Measurements from ENCODE around the gene HAT1. TPM values are rescaled to one million over a fixed set of nuclear protein-coding genes. Genes with fewer than 3 reads are reported as not detected.
"Not testable (repeated sequence)": the region's sequence is repeated elsewhere in the genome, so short reads cannot be mapped to it uniquely, and the experiment has no call there.

Gene HAT1
- total and polyA plus RNA-seq, 7 experiments from 2014 or later = 22.1 to 74.1 (median 26.8) TPM

GRCh38 chr2:171968509-171968908, 46.2 kb downstream of the HAT1 start:
- POLR2A ChIA-PET = no interaction called here

GRCh38 chr2:171972329-171972982, 50.2 kb downstream of the HAT1 start:
- Mint-ChIP-seq H3K36me3 (peaks cover 9 to 57% (median 43%) of the 10 kb centered on the region in 5 donors), H3K4me3 (no peak overlapping the region), H3K9me3 (no peaks in the 10 kb centered on the region), H3K27me3 (no peaks in the 10 kb centered on the region), H3K27ac (peak overlapping the region in 2 of 9 donors; percentile 7 to 25), H3K4me1 (peaks cover 0 to 6% (median 5%) of the 10 kb centered on the region in 7 donors)
- ChIA-PET CTCF (no interaction called here), POLR2A (interaction anchor here (0.6 kb wide), 1 partner anchor 1993 kb away, joined by 4 read pairs; no protein-coding TSS in a partner anchor)
- DNase-seq (no peak), ATAC-seq (no peak)
- Histone ChIP-seq H3K4me3 (ENCODE audit: low read length) (no peak overlapping the region), H3K9me3 (ENCODE audit: control insufficient read depth in 2 of 3, low read length in 3 of 3) (no peaks in the 10 kb centered on the region), H3K4me1 (ENCODE audit: control insufficient read depth in 2 of 2, insufficient read depth in 2 of 2, low read length in 2 of 2) (no peaks in the 10 kb centered on the region), H3K27ac (ENCODE audit: low read depth, low read length) (no peak overlapping the region), H3K27me3 (ENCODE audit: control insufficient read depth in 2 of 2, insufficient read depth in 2 of 2, low read length in 2 of 2) (no peaks in the 10 kb centered on the region), H3K36me3 (ENCODE audit: control insufficient read depth in 2 of 3, insufficient read depth in 3 of 3, low read length in 3 of 3) (peaks cover 0 to 21% (median 5%) of the 10 kb centered on the region in 3 experiments)
- intact Hi-C loops (cut with micrococcal nuclease) = no loop called here

More at GRCh38 chr2:171968509-171968908, 46.2 kb downstream of the HAT1 start:
- Histone ChIP-seq H3K4me3 (ENCODE audit: low read length) (no peak overlapping the region), H3K27ac (ENCODE audit: low read depth, low read length) (no peak overlapping the region), H3K9me3 (ENCODE audit: control insufficient read depth in 2 of 3, low read length in 3 of 3) (no peaks in the 10 kb centered on the region), H3K36me3 (ENCODE audit: control insufficient read depth in 2 of 3, insufficient read depth in 3 of 3, low read length in 3 of 3) (peaks cover 5 to 33% (median 11%) of the 10 kb centered on the region in 3 experiments), H3K27me3 (ENCODE audit: control insufficient read depth in 2 of 2, insufficient read depth in 2 of 2, low read length in 2 of 2) (no peaks in the 10 kb centered on the region), H3K4me1 (ENCODE audit: control insufficient read depth in 2 of 2, insufficient read depth in 2 of 2, low read length in 2 of 2) (peaks cover 0 to 2% of the 10 kb centered on the region in 2 donors)
- intact Hi-C loops (cut with micrococcal nuclease) = loop anchor here in 1 of 2 donors (2.0 kb wide), 1 partner anchor 14 kb away; no protein-coding TSS in a partner anchor
- CTCF ChIA-PET = no interaction called here
- ATAC-seq = no peak
- Mint-ChIP-seq H3K9me3 (no peaks in the 10 kb centered on the region), H3K4me1 (peaks cover 5 to 36% (median 25%) of the 10 kb centered on the region in 7 donors), H3K36me3 (peaks cover 12 to 50% (median 27%) of the 10 kb centered on the region in 5 donors), H3K4me3 (no peak overlapping the region), H3K27me3 (no peaks in the 10 kb centered on the region), H3K27ac (no peak overlapping the region)
- no peak for DNase-seq

GRCh38 chr2:171979103-171979502, 56.8 kb downstream of the HAT1 start:
- intact Hi-C loops (cut with micrococcal nuclease) = no loop called here
- no peak overlapping the region for H3K4me3 Mint-ChIP-seq
- Histone ChIP-seq H3K27ac (ENCODE audit: low read depth, low read length) (no peak overlapping the region), H3K4me1 (ENCODE audit: control insufficient read depth in 2 of 2, insufficient read depth in 2 of 2, low read length in 2 of 2) (no peaks in the 10 kb centered on the region), H3K27me3 (ENCODE audit: control insufficient read depth in 2 of 2, insufficient read depth in 2 of 2, low read length in 2 of 2) (no peaks in the 10 kb centered on the region), H3K36me3 (ENCODE audit: control insufficient read depth in 2 of 3, insufficient read depth in 3 of 3, low read length in 3 of 3) (peaks cover 0 to 45% (median 14%) of the 10 kb centered on the region in 3 experiments), H3K4me3 (ENCODE audit: low read length) (no peak overlapping the region), H3K9me3 (ENCODE audit: control insufficient read depth in 2 of 3, low read length in 3 of 3) (no peaks in the 10 kb centered on the region)
- H3K4me1 Mint-ChIP-seq = no peaks in the 10 kb centered on the region
- ATAC-seq (peak; percentile 71), DNase-seq (no peak)
- H3K36me3 Mint-ChIP-seq = peaks cover 12 to 72% (median 52%) of the 10 kb centered on the region in 5 donors
- no peaks in the 10 kb centered on the region for H3K9me3 Mint-ChIP-seq
- no peak overlapping the region for H3K27ac Mint-ChIP-seq
- POLR2A ChIA-PET = no interaction called here
- CTCF ChIA-PET = interaction anchor here (0.6 kb wide), 1 partner anchor 13 kb away, joined by 3 read pairs; no protein-coding TSS in a partner anchor
- H3K27me3 Mint-ChIP-seq = no peaks in the 10 kb centered on the region

GRCh38 chr2:171983924-171984323, 61.7 kb downstream of the HAT1 start:
- H3K4me3 Mint-ChIP-seq; CTCF ChIA-PET; H3K4me1 ChIP-seq (ENCODE audit: control insufficient read depth in 2 of 2, insufficient read depth in 2 of 2, low read length in 2 of 2); ATAC-seq; H3K4me3 ChIP-seq (ENCODE audit: low read length); H3K4me1 Mint-ChIP-seq; intact Hi-C loops (cut with micrococcal nuclease); H3K9me3 ChIP-seq (ENCODE audit: control insufficient read depth in 2 of 3, low read length in 3 of 3); H3K27me3 Mint-ChIP-seq; DNase-seq; H3K9me3 Mint-ChIP-seq; H3K27me3 ChIP-seq (ENCODE audit: control insufficient read depth in 2 of 2, insufficient read depth in 2 of 2, low read length in 2 of 2); H3K27ac ChIP-seq (ENCODE audit: low read depth, low read length); POLR2A ChIA-PET: not testable (repeated sequence)
- H3K36me3 ChIP-seq (ENCODE audit: control insufficient read depth in 2 of 3, insufficient read depth in 3 of 3, low read length in 3 of 3) = peaks cover 0 to 31% (median 6%) of the 10 kb centered on the region in 3 experiments
- Mint-ChIP-seq H3K27ac (peak overlapping the region in 1 of 9 donors; percentile 24), H3K36me3 (peaks cover 3 to 39% (median 31%) of the 10 kb centered on the region in 5 donors)

GRCh38 chr2:171985076-171985475, 62.8 kb downstream of the HAT1 start:
- ChIA-PET CTCF (no interaction called here), POLR2A (no interaction called here)
- no peak for DNase-seq
- Histone ChIP-seq H3K27ac (ENCODE audit: low read depth, low read length) (no peak overlapping the region), H3K27me3 (ENCODE audit: control insufficient read depth in 2 of 2, insufficient read depth in 2 of 2, low read length in 2 of 2) (no peaks in the 10 kb centered on the region), H3K9me3 (ENCODE audit: control insufficient read depth in 2 of 3, low read length in 3 of 3) (no peaks in the 10 kb centered on the region), H3K4me1 (ENCODE audit: control insufficient read depth in 2 of 2, insufficient read depth in 2 of 2, low read length in 2 of 2) (no peaks in the 10 kb centered on the region), H3K36me3 (ENCODE audit: control insufficient read depth in 2 of 3, insufficient read depth in 3 of 3, low read length in 3 of 3) (peaks cover 0 to 21% (median 0%) of the 10 kb centered on the region in 3 experiments), H3K4me3 (ENCODE audit: low read length) (no peak overlapping the region)
- Mint-ChIP-seq H3K27me3 (no peaks in the 10 kb centered on the region), H3K27ac (no peak overlapping the region), H3K4me3 (no peak overlapping the region), H3K4me1 (no peaks in the 10 kb centered on the region), H3K9me3 (no peaks in the 10 kb centered on the region), H3K36me3 (peaks cover 3 to 30% (median 27%) of the 10 kb centered on the region in 5 donors)
- intact Hi-C loops (cut with micrococcal nuclease) = no loop called here
- ATAC-seq = no peak

GRCh38 chr2:171986778-171987177, 64.5 kb downstream of the HAT1 start:
- Mint-ChIP-seq H3K36me3 (peaks cover 3 to 26% (median 23%) of the 10 kb centered on the region in 5 donors), H3K27ac (no peak overlapping the region), H3K27me3 (peaks cover 0 to 2% (median 0%) of the 10 kb centered on the region in 5 donors), H3K4me1 (no peaks in the 10 kb centered on the region), H3K9me3 (no peaks in the 10 kb centered on the region), H3K4me3 (no peak overlapping the region)
- ChIA-PET POLR2A (no interaction called here), CTCF (no interaction called here)
- H3K27ac ChIP-seq (ENCODE audit: low read depth, low read length) = no peak overlapping the region
- H3K27me3 ChIP-seq (ENCODE audit: control insufficient read depth in 2 of 2, insufficient read depth in 2 of 2, low read length in 2 of 2) = no peaks in the 10 kb centered on the region
- H3K9me3 ChIP-seq (ENCODE audit: control insufficient read depth in 2 of 3, low read length in 3 of 3) = no peaks in the 10 kb centered on the region
- H3K36me3 ChIP-seq (ENCODE audit: control insufficient read depth in 2 of 3, insufficient read depth in 3 of 3, low read length in 3 of 3) = peaks cover 0 to 12% (median 0%) of the 10 kb centered on the region in 3 experiments
- intact Hi-C loops (cut with micrococcal nuclease) = no loop called here
- no peak for DNase-seq
- H3K4me1 ChIP-seq (ENCODE audit: control insufficient read depth in 2 of 2, insufficient read depth in 2 of 2, low read length in 2 of 2) = no peaks in the 10 kb centered on the region
- H3K4me3 ChIP-seq (ENCODE audit: low read length) = no peak overlapping the region
- no peak for ATAC-seq

- Histone ChIP-seq H3K27ac (ENCODE audit: low read depth, low read length) (no peak overlapping the region), H3K27me3 (ENCODE audit: control insufficient read depth in 2 of 2, insufficient read depth in 2 of 2, low read length in 2 of 2) (no peaks in the 10 kb centered on the region), H3K4me1 (ENCODE audit: control insufficient read depth in 2 of 2, insufficient read depth in 2 of 2, low read length in 2 of 2) (no peaks in the 10 kb centered on the region), H3K9me3 (ENCODE audit: control insufficient read depth in 2 of 3, low read length in 3 of 3) (no peaks in the 10 kb centered on the region), H3K36me3 (ENCODE audit: control insufficient read depth in 2 of 3, insufficient read depth in 3 of 3, low read length in 3 of 3) (no peaks in the 10 kb centered on the region), H3K4me3 (ENCODE audit: low read length) (no peak overlapping the region)
- Mint-ChIP-seq H3K4me1 (no peaks in the 10 kb centered on the region), H3K27ac (no peak overlapping the region), H3K36me3 (peaks cover 0 to 3% (median 0%) of the 10 kb centered on the region in 5 donors), H3K9me3 (no peaks in the 10 kb centered on the region), H3K27me3 (peaks cover 5 to 17% (median 11%) of the 10 kb centered on the region in 5 donors), H3K4me3 (no peak overlapping the region)
- ChIA-PET POLR2A (no interaction called here), CTCF (no interaction called here)
- DNase-seq (no peak), ATAC-seq (no peak)
- intact Hi-C loops (cut with micrococcal nuclease) = no loop called here
These were observed 68.8 kb downstream of the HAT1 start for GRCh38 chr2:171991027-171991426.

Data from naive thymus-derived CD4-positive, alpha-beta T cell (primary cell).